ENCODE data around the gene CYREN.

CYREN gene

GRCh38 chr7:135205850-135206249 lies 35.3 kb upstream of the CYREN start:
- DNase-seq: no peak
- Histone ChIP-seq H3K4ac (ENCODE audit: low read depth, low read length) (no peak overlapping the region), H3K4me2 (ENCODE audit: low read length) (no peak overlapping the region), H3K23ac (ENCODE audit: low read length) (no peak overlapping the region), H2BK120ac (ENCODE audit: insufficient read depth, low read length, poor library complexity) (no peak overlapping the region), H2BK5ac (ENCODE audit: low read depth, low read length, poor library complexity) (no peak overlapping the region), H4K8ac (ENCODE audit: low read depth, low read length) (no peak overlapping the region), H3K27me3 (ENCODE audit: insufficient read depth, low read length) (no peaks in the 10 kb centered on the region), H3K18ac (ENCODE audit: low read length) (no peak overlapping the region), H3K9ac (ENCODE audit: low read length) (no peak overlapping the region), H2AFZ (ENCODE audit: insufficient read depth, low read length, poor library complexity) (no peak overlapping the region), H3K9me3 (ENCODE audit: insufficient read depth, low read depth, low read length) (no peaks in the 10 kb centered on the region), H3K36me3 (ENCODE audit: control insufficient read depth in 1 of 2, insufficient read depth in 2 of 2, low read length in 2 of 2) (peaks cover 15 to 16% of the 10 kb centered on the region in 2 experiments), H3K4me1 (ENCODE audit: control insufficient read depth in 1 of 2, insufficient read depth in 2 of 2, low read length in 2 of 2) (peaks cover 30 to 31% of the 10 kb centered on the region in 2 experiments), H2BK12ac (ENCODE audit: low read length) (no peak overlapping the region), H3K4me3 (ENCODE audit: low read depth, low read length) (no peak overlapping the region), H3K79me1 (ENCODE audit: low read length) (peaks cover 7% of the 10 kb centered on the region), H4K12ac (ENCODE audit: low read depth, low read length) (no peak overlapping the region), H3K14ac (ENCODE audit: low read length) (no peak overlapping the region), H3K79me2 (ENCODE audit: control insufficient read depth, insufficient read depth, low read length, poor library complexity) (peaks cover 2% of the 10 kb centered on the region), H3K27ac (ENCODE audit: low read depth, low read length) (no peak overlapping the region), H2AK5ac (ENCODE audit: low read length) (no peak overlapping the region), H4K91ac (ENCODE audit: low read depth, low read length) (no peak overlapping the region)
- no CpG with 5 or more reads among the region's 8 CpGs for WGBS (ENCODE audit: extremely low coverage, insufficient coverage, insufficient read length)

DNA sequence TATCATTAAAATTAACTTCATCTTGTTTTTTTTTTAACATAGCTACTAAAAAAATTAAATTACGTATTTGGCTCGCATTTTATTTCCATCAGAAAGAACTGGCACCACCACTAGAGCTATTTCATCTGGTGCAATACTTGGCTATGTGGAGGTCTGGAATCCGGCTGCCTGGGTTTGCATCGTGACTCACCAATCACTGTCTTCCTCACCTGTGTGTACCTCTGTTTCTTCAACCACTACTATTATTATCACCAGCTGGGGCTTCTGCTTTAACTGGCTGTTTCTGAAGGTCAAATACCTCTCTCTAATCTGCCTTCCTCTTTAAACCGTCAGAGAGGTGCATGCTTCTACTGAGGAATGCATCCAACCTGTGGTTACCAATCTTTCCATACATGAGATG lies 34.4 kb upstream of the CYREN start:
- H2BK120ac ChIP-seq (ENCODE audit: insufficient read depth, low read length, poor library complexity): no peak overlapping the region
- H3K4me3 ChIP-seq (ENCODE audit: low read depth, low read length): no peak overlapping the region
- H4K91ac ChIP-seq (ENCODE audit: low read depth, low read length): no peak overlapping the region
- H3K23ac ChIP-seq (ENCODE audit: low read length): no peak overlapping the region
- peaks cover 1% of the 10 kb centered on the region for H3K79me2 ChIP-seq (ENCODE audit: control insufficient read depth, insufficient read depth, low read length, poor library complexity)
- peak; percentile 17 to 66 for DNase-seq
- no CpG with 5 or more reads among the region's 5 CpGs for WGBS (ENCODE audit: extremely low coverage, insufficient coverage, insufficient read length)
- H3K4me2 ChIP-seq (ENCODE audit: low read length): no peak overlapping the region
- H3K18ac ChIP-seq (ENCODE audit: low read length): no peak overlapping the region
- peaks cover 6% of the 10 kb centered on the region for H3K79me1 ChIP-seq (ENCODE audit: low read length)
- H2BK5ac ChIP-seq (ENCODE audit: low read depth, low read length, poor library complexity): no peak overlapping the region
- peaks cover 15 to 16% of the 10 kb centered on the region in 2 experiments for H3K36me3 ChIP-seq (ENCODE audit: control insufficient read depth in 1 of 2, insufficient read depth in 2 of 2, low read length in 2 of 2)
- H3K4ac ChIP-seq (ENCODE audit: low read depth, low read length): no peak overlapping the region
- H3K14ac ChIP-seq (ENCODE audit: low read length): no peak overlapping the region
- no peak overlapping the region for H2BK12ac ChIP-seq (ENCODE audit: low read length)
- no peaks in the 10 kb centered on the region for H3K27me3 ChIP-seq (ENCODE audit: insufficient read depth, low read length)
- no peak overlapping the region for H2AK5ac ChIP-seq (ENCODE audit: low read length)
- no peak overlapping the region for H2AFZ ChIP-seq (ENCODE audit: insufficient read depth, low read length, poor library complexity)
- H3K27ac ChIP-seq (ENCODE audit: low read depth, low read length): no peak overlapping the region
- H4K8ac ChIP-seq (ENCODE audit: low read depth, low read length): no peak overlapping the region
- no peak overlapping the region for H4K12ac ChIP-seq (ENCODE audit: low read depth, low read length)
- peaks cover 23 to 26% of the 10 kb centered on the region in 2 experiments for H3K4me1 ChIP-seq (ENCODE audit: control insufficient read depth in 1 of 2, insufficient read depth in 2 of 2, low read length in 2 of 2)
- H3K9me3 ChIP-seq (ENCODE audit: insufficient read depth, low read depth, low read length): no peaks in the 10 kb centered on the region
- H3K9ac ChIP-seq (ENCODE audit: low read length): no peak overlapping the region

- Histone ChIP-seq H3K79me1 (ENCODE audit: low read length) (peaks cover 6% of the 10 kb centered on the region), H4K12ac (ENCODE audit: low read depth, low read length) (no peak overlapping the region), H4K8ac (ENCODE audit: low read depth, low read length) (no peak overlapping the region), H3K4me1 (ENCODE audit: control insufficient read depth in 1 of 2, insufficient read depth in 2 of 2, low read length in 2 of 2) (peaks cover 20 to 24% of the 10 kb centered on the region in 2 experiments), H3K36me3 (ENCODE audit: control insufficient read depth in 1 of 2, insufficient read depth in 2 of 2, low read length in 2 of 2) (peaks cover 17 to 18% of the 10 kb centered on the region in 2 experiments), H2BK120ac (ENCODE audit: insufficient read depth, low read length, poor library complexity) (no peak overlapping the region), H3K4me2 (ENCODE audit: low read length) (no peak overlapping the region), H3K18ac (ENCODE audit: low read length) (no peak overlapping the region), H3K4ac (ENCODE audit: low read depth, low read length) (no peak overlapping the region), H2BK5ac (ENCODE audit: low read depth, low read length, poor library complexity) (no peak overlapping the region), H3K27me3 (ENCODE audit: insufficient read depth, low read length) (no peaks in the 10 kb centered on the region), H3K14ac (ENCODE audit: low read length) (no peak overlapping the region), H4K91ac (ENCODE audit: low read depth, low read length) (no peak overlapping the region), H2AFZ (ENCODE audit: insufficient read depth, low read length, poor library complexity) (no peak overlapping the region), H3K9ac (ENCODE audit: low read length) (no peak overlapping the region), H3K23ac (ENCODE audit: low read length) (no peak overlapping the region), H2BK12ac (ENCODE audit: low read length) (no peak overlapping the region), H2AK5ac (ENCODE audit: low read length) (no peak overlapping the region), H3K79me2 (ENCODE audit: control insufficient read depth, insufficient read depth, low read length, poor library complexity) (peaks cover 1% of the 10 kb centered on the region), H3K9me3 (ENCODE audit: insufficient read depth, low read depth, low read length) (no peaks in the 10 kb centered on the region), H3K4me3 (ENCODE audit: low read depth, low read length) (no peak overlapping the region), H3K27ac (ENCODE audit: low read depth, low read length) (no peak overlapping the region)
- no peak for DNase-seq
- no CpG with 5 or more reads among the region's 6 CpGs for WGBS (ENCODE audit: extremely low coverage, insufficient coverage, insufficient read length)
Measured at GRCh38 chr7:135204341-135204749, 33.8 kb upstream of the CYREN start.

GRCh38 chr7:135201350-135201749 lies 30.8 kb upstream of the CYREN start:
- Histone ChIP-seq H4K8ac (ENCODE audit: low read depth, low read length) (no peak overlapping the region), H4K12ac (ENCODE audit: low read depth, low read length) (no peak overlapping the region), H3K23ac (ENCODE audit: low read length) (no peak overlapping the region), H3K4ac (ENCODE audit: low read depth, low read length) (no peak overlapping the region), H3K36me3 (ENCODE audit: control insufficient read depth in 1 of 2, insufficient read depth in 2 of 2, low read length in 2 of 2) (peaks cover 33 to 34% of the 10 kb centered on the region in 2 experiments), H3K79me1 (ENCODE audit: low read length) (peaks cover 3% of the 10 kb centered on the region), H2BK120ac (ENCODE audit: insufficient read depth, low read length, poor library complexity) (no peak overlapping the region), H3K27me3 (ENCODE audit: insufficient read depth, low read length) (no peaks in the 10 kb centered on the region), H2AK5ac (ENCODE audit: low read length) (no peak overlapping the region), H3K4me2 (ENCODE audit: low read length) (no peak overlapping the region), H3K14ac (ENCODE audit: low read length) (no peak overlapping the region), H2BK12ac (ENCODE audit: low read length) (no peak overlapping the region), H2AFZ (ENCODE audit: insufficient read depth, low read length, poor library complexity) (no peak overlapping the region), H3K79me2 (ENCODE audit: control insufficient read depth, insufficient read depth, low read length, poor library complexity) (no peaks in the 10 kb centered on the region), H4K91ac (ENCODE audit: low read depth, low read length) (no peak overlapping the region), H3K27ac (ENCODE audit: low read depth, low read length) (no peak overlapping the region), H3K18ac (ENCODE audit: low read length) (no peak overlapping the region), H2BK5ac (ENCODE audit: low read depth, low read length, poor library complexity) (no peak overlapping the region), H3K9ac (ENCODE audit: low read length) (no peak overlapping the region), H3K4me1 (ENCODE audit: control insufficient read depth in 1 of 2, insufficient read depth in 2 of 2, low read length in 2 of 2) (peaks cover 3 to 8% of the 10 kb centered on the region in 2 experiments), H3K9me3 (ENCODE audit: insufficient read depth, low read depth, low read length) (no peaks in the 10 kb centered on the region), H3K4me3 (ENCODE audit: low read depth, low read length) (no peak overlapping the region)
- no peak for DNase-seq
- WGBS (ENCODE audit: extremely low coverage, insufficient coverage, insufficient read length): no CpG with 5 or more reads among the region's 2 CpGs

All from trophoblast cell (in vitro differentiated cells and primary cell).